SHP77 treated with DMSO at 0.1 percent for 48 hours (cell line): ENCODE results near the gene ZNF329.

Source experiments
- DNase-seq: peaks from one replicate; lab custom pipeline; 2025; lab: John Stamatoyannopoulos, UW

The ZNF329 gene

DNA sequence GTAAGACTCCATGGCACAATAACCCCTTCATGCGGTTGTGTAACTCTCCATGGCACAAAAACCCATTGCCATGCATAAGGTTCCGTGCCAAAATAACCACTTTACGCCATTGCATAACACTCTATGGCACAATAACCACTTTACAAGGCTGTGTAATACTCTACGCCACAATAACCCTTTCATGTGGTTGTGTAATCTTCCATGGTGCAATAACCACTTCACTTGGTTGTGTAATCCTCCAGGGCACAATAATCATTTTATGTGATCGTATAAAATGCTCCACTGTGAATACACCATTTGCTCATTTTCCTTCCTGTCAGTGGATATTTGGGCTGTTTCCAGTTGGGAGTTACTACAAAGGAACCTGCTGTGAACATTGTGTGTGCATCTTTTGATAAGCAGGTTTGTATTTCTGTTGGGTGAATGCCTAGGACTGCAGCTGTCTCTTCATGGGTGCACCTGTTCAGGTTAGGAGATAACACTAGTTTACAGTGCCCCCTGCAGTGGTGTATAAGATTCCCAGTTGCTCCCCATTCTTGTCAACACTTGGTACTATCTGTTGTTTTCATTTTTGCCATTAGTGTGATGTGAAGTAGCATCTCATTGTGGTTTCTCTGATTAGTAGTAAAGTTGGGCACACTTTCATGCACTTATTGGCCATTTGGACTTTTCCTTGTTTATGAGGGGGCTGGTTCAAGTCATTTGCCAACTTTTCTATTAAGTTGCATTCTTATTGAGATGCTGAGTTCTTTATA, 31.4 kb downstream of the ZNF329 start:
- no peak for DNase-seq

DNA sequence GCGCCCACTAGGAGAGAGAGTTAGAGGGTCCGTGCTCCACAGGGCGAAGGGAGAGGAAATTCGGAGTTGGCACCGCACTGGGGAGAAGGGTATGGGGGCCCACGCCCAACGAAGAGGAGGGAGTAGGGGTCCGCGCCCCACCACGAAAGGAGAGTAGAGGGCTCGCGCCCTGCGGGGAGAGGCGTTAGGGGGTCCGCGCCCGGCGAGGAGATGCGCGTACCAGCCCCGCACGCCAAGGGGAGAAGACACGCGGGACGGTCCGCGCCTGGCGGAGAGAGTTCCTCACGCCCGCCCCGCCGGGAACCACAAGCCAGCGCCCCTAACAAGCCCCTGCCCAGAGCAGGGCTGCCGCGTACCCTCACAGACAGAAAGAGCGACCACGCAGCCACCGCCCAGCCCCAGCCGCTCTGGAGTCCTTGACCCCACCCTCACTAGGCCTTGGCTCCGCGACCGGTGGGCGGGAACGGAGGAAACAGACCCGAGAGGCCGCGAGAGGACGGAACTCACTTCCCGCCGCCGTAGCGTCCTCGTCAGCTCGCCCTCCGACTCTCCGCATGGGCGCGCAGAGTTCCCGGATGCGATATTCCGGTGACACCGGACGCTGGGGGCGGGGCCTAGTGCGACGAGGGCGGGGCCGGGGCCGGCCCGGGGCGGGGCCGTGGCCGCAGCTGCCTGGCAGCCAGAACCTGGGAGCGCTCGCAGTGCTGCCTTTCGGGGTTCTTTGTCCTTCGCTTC, 32.6 kb downstream of the ZNF329 start:
- DNase-seq = no peak

DNA sequence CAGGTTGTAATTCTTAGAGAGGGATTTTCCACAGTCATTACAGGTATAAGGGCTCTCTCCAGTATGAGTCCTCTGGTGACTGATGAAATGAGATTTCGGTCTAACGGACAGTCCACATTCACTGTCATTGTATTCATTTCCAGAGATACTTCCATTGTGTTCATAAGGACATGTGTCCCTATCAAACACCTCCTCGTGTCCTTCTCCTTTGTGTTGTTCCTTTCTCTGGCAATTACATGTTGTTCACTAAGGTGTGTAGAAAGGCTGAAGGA, 42.1 kb downstream of the ZNF329 start:
- DNase-seq = no peak

DNA sequence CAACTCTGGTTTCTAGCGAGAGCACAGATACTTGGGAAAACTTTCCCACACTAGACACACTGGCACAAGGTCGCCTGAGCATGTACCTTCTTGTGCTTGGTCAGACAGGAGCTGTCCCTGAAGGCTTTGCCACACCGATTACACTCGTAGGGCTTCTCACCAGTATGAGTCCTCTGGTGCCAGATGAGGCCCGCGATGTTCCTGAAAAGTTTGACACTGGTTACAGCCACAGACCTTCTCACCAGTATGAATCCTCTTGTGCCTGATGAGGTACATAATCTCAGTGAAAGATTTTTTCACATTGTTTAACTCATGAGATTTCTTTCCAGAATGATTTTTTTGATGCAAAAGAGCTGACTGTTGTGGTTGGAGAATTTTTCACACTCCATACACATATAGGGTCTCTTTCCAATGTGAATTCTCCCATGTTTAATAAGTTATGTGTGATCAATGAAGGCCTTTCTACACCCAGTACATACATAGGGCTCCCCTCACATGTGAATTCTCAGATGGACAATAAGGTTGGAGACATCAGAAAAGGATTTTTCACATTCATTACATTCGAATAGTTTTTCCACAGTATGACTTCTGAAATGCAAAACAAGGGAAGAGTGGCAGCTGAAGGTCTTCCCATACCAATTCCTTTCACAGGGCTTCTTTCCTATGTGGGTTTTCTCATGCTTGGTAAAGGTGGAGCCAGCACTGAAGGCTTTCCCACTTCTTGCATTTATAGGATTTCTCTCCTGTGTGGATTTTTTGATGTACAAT, 42.6 kb downstream of the ZNF329 start:
- DNase-seq = no peak

DNA sequence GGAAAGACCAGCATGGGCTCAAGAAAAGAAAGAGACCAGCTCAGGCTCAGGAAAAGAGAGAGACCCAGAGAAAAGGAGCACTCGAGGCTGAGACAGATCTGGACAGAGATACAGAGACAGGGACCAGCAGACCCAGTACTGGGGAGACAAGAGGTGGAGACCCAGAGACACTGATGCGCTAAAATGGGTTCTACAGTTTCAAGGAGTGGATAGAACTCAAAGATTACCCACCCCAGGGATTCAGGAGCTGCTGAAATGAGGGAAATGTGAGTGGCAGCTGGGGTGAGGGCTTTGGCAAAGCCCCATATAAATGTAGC, 51.9 kb downstream of the ZNF329 start:
- DNase-seq = no peak

DNA sequence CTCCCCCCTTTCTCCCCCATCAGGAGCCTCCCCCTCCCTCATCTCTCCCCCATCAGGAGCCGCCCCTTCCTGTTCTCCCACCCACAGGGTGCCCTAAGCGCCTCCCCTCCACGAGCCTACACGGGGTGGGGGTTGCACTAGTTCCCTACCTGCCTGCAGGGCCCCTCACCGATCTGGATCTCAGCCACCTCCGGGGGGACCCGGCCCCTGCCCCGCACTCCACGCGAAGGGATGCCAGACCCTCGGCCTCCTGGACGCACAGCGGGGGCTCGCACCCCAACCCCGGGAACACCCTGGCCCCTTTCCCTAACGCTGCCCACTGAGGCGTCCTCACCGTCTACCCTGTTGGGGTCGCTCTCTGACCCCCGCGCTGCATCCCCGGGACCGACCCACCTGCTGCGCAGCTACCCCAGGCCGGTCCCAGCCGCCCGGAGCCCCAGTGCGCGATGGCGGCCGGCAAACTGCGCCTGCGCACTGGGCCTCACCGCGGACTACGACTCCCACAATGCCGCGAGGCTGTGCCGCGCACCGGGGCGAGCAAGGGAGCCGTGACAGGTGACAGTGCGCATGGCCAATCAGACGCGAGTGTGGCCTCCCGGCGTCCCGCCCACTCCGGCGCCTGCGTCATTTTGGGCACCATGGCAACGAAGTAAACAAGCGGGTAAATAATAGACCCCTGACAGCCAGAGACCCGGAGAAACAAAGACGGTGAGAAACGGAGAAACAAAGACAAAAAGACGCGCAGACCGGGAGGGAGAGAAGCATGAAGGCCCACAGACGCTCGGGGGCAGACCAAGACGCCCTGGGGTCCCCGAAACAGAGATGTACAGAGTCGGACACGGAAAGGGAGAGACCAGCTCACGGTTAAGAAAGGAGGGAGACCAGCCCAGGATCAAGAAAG, 52.6 kb downstream of the ZNF329 start, which contains the start of gene ZSCAN18:
TSS of gene ZSCAN18 (minus strand) at position 451 of the 901 bp plus-strand sequence. CDS start 7,964 bp downstream, outside the sequence.
- peak; percentile 75 for DNase-seq

DNA sequence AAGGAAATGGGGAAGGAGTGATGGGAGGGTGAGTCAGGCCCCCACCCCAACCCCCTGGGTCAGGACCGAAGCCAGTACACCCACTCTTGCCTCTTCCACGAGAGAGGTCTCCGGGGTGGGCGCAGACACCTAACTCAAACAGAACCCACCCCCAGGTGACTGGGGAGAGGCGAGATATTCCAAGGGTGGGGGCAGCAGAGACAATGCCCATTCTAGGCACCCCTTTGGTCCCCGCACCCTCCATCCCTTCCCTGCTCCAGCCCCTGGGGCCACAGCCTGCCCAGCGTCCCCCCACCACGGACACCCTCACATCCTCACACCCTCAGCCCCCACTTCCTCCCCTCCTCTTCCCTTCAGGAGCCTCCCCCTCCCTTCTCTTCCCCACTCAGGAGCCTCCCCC, 53.2 kb downstream of the ZNF329 start:
- DNase-seq = no peak

DNA sequence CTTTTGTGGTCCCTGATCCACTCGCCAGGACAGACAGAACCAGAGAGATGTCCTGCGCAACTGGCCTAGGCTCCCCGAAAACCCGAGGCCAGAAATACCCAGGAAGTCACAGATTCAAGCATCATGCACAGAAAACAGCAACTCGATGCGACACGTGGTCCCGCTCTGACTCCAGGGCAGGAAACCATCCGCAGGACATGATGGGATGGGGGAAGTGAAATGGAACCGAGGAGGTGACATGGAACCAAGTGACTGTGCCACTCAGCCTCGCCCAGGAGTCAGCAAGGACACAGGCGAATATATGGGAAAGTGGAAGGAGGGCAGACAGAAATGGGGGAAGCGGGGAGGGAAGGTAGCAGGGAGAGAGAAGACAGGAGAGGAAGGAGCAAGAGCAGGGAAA, 53.7 kb downstream of the ZNF329 start:
- no peak for DNase-seq

DNA sequence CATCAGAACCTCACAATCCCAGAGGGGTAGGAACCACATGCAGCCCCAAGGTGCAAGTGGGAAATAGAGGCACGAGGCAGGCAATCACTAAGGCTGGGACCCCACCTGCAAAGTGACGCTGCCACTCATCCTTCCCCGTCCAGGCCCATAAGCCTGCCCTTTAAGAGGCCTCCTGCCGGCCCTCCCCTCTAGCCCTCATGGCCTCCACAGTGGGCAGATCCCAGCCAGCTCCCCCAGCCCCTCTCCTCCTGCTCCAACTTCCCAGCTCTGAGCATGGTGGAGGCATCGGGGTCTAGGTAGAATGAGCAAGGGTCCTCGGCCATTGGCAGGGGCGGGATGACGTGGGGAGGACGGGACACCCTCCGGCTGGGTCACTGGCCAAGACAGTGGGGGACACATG, 55.3 kb downstream of the ZNF329 start:
- no peak for DNase-seq

DNA sequence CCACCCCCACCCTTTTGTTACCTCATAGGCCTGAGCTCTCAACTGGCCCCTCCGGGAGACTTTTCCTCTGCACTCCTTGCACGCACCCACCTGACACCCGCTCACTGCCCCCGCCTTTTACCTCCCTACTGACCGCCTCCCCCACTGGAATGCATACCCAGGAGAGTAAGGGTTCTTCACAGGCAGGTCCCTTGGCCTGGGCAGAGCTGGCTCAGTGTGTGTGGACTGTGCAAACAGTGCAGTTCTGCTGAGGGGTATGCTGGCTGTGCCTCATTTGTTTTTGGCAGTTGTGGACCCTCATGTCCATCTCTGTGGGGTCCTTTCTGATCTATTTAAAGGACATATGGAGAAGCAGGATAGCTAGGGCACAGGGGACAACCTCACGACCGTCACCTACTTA, 57.5 kb downstream of the ZNF329 start:
- DNase-seq = no peak

DNA sequence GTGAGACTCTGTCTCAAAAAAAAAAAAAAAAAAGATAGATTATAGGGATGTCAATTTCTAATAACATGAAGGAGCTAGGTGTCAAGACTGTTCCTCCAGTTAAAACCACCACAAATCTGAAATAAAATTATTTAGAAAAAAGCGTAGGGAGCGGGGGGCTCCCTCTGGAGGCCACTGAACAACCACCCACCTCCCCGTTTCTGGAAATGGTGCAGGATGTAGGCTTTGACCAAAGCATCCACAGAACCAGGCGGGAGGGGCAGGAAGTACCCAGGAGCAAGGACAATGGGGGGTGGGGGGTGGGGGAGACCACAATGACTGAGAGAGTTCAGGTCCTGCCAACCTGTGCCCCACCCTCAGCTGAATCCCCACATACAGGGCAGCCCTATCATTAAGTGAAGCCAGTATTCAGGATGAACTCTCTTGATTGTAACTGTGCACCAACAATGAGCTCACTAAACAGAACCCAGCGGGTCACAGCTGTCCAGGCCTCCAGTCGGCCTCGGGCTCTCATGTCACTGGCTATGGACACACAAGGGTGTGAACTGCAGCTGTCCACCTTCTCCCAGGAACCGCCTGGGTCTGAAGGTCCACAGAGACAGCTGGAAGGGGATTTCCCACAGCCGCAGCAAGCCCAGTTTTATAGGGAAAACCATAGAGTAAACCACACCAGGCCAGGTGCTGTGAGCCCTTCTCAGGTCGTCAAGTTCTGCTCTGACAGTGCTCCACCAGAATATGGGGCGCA, 59.2 kb downstream of the ZNF329 start:
- no peak for DNase-seq

DNA sequence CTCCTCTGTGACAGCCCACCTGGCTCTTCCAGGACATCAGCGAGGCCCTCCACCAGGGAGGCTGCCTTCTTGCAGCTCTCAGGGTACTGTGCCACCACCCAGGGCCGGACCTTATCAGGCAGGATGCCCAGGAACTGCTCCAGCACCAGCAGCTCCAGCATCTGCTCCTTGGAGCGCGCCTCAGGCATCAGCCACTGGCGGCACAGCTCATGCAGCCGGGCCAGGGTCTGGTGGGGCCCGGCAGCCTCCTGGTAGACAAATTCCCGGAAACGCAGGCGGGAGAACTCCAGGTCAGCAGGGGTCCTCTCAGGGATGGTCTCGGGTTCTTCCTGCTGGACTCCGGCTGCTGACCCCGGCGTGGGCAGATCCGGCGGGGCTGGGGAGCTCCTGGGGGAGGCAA, 60.7 kb downstream of the ZNF329 start:
- DNase-seq = no peak

DNA sequence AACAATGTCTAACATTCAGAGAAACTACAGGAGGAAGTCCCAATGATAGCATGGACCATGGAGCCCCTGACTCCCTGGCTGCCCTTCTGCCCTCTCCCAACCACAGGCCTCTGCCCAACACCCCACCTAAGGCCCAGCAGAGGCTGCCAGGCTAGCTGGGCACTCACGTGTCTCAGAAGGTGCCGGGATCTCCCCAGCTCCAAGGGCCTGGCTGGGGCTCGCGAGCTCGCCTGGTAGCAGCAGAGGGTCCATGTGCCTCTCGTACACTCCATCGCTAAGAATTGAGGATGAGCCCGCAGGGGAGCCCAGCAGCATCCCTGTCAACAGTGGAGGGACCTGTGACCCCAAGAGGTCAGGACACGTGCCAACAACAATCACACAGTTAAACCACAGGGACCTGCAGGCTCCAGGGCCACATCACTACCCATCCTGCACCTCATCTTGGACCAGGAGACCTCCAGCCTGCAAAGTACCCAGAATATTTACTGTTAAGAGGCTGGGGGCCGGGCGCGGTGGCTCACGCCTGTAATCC, 62.0 kb downstream of the ZNF329 start:
- no peak for DNase-seq

DNA sequence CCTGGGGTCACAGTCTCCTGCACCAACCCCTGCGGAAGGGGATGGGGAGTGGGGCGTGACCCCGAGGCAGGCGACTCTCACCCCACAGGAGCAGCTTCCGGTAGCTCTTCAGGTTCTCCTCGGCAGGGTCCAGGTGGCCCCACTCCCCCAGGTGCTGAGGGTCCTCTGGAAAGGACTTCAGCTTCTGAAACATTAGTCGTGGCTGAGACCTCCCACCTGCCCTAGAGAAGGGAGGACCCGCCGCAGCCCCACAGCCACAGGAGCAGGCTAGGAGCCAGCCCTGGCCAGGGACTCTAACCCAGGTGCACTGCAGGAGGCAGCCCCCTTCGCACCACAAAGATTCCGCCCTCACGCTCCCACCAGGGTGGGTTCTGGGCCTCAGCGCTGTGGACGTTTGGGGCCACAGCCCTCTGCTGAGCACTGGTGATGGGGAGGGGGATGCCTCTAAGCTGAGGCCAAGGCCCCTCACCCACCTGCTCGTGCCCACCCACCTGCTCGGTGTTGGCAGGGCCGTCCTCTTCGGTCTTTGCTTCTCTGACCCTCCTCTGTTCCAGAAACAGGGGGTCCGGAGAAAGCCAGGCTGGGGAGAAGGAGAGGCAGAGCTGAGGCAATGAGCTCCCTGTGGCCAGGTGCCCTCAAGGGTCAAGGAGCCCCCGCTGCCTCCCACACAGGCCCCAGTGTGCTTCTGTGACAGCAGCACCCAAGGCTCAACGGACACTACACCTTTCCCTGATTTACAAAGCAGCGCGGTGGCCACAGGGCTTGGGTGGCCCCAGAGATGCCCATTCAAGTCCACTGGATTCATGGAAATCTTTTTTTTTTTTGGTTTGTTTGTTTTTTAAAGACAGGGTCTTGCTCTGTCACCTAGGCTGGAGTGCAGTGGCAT, 63.5 kb downstream of the ZNF329 start:
- no peak for DNase-seq

DNA sequence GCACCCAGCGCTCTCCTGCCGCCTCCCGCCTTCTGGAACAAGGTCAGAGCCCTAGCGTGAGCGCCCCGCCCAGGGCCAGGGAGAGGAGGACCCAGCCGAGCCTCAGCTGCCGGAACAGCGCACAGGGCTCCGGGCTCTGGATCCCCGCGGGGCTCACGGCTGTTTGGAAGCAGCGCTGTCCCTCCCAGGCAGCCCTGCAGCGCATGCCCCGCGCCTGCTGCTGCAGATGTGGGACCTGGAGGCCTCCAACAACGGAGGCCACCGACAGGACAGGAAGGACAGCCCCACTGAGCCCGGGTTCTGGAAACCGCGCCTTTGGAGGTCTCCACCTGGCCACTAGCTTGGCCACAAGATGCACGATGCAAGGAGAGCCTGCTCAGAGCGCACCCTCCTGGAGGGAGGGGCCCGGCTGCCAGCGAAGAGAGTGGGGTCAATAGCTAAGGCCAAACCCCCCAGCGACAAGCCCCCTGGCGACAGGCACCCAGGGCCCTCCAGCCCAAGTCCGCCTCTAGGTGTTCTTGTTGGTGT, 65.2 kb downstream of the ZNF329 start:
- DNase-seq = no peak

DNA sequence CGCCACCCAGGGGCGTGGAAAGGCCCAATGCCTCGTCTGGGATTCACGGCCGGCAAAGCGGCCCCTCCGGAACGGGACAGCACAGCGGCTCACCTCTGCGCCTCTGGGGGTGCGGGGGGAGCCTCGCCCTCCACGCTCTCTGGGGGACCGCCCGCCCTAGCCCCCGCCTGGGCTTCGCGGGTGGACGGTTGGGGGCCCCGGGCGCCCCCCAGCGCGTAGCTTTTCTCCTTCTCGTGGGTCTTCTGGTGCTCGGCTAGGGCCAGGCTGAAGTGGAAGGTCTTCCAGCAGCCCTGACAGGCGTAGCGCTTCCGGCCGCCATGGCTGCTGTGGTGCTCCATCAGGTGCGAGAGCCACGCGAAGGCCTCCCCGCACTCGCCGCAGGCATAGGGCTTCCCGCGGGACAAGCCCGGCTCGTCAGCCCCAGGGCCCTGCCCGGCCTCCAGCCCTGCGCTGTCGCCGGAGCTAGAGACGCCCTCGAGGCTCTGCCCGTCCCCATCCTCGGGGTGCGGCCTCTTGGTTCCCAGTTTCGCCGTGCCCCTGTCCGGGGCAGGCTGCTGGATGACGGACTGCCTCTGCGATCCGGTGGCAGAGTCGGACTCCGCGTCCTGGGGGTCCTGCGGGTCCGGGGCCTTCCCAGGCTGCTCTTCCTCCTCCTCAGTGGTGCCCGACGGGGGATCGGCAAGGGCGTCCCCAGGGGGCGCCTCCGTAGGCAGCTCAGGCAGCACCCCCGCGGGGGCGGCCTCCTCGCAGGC, 65.8 kb downstream of the ZNF329 start:
- no peak for DNase-seq

DNA sequence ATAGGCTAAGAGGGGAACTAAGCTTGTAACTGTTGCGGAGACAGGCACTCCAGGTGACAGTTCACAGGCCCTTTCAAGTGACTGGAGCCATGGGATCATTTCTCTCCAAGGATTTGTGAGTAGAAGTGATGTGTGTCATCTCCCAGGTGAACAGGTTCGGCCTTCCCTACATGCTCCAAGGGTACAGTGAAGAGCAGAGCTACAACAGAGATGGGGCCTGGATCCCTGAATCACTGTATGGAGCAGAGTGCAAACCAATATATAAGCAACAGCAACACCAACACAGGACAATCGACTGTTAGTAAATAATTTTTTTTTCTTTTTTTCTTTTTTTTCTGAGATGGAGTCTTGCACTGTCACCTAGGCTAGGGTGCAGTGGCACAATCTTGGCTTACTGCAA, 67.6 kb downstream of the ZNF329 start:
- DNase-seq = no peak

DNA sequence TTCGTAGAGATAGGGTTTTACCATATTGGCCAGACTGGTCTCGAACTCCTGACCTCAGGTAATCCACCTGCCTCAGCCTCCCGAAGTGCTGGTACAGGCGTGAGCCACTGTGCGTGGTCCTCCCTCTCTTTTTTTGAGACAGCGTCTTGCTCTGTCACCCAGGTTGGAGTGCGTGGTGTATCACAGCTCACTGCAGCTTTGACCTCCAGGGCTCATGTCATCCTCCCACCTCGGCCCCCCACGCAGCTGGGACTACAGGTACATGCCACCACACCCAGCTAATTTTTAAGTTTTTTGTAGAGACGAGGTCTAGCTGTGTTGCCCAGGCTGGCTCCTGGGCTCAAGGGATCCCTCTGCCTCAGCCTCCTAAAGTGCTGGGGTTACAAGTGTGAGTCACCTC, 70.8 kb downstream of the ZNF329 start:
- no peak for DNase-seq
